HepG2 (cell line): ENCODE data around the gene RNU5B-1. TPM values are rescaled to one million over a fixed set of nuclear protein-coding genes. Genes with fewer than 3 reads are reported as not detected.

Experiments used
- AGO2 ChIP-seq: fragments of 200-400 bp; formaldehyde crosslinking; optimal IDR thresholded peaks from 2 replicates; pipeline ENCODE3; 2017; ENCODE audit warnings: mild to moderate bottlenecking, low read depth, low read length, moderate library complexity
- BCL6 ChIP-seq: IDR thresholded peaks from 2 replicates; pipeline ENCODE4 v1.6.1; 2016; ENCODE audit warnings: missing genetic modification reagents, missing compliant biosample characterization
- EP300 ChIP-seq, 3 experiments: sonication (generic) in 1 of 3; formaldehyde crosslinking in 1 of 3; IDR thresholded peaks; 2 replicates each; pipeline versions ENCODE4 v1.5.1 to v1.6.1; 2011 to 2020; ENCODE audit warnings: low read depth in 2 of 3, low read length in 2 of 3, borderline replicate concordance in 1 of 3, improper control_type of control experiment in 1 of 3, mild to moderate bottlenecking in 1 of 3, missing genetic modification reagents in 1 of 3, moderate library complexity in 1 of 3
- NPAS2 ChIP-seq: sonication (generic); formaldehyde crosslinking; IDR thresholded peaks from 2 replicates; pipeline ENCODE4 v1.8.0; 2022; ENCODE audit warnings: mild to moderate bottlenecking, missing genetic modification reagents, borderline replicate concordance
- PRPF4 ChIP-seq: fragments of 200-400 bp; formaldehyde crosslinking; IDR thresholded peaks from 2 replicates; pipeline ENCODE4 v1.6.1; 2016; ENCODE audit warnings: low read length, low read depth; ENCODE audit not compliant: poor library complexity, severe bottlenecking
- SCMH1 ChIP-seq: sonication (generic); formaldehyde crosslinking; IDR thresholded peaks from 2 replicates; pipeline ENCODE4 v1.9.0; 2021; ENCODE audit warnings: missing genetic modification reagents, mild to moderate bottlenecking, borderline replicate concordance
- ZNF292 ChIP-seq: sonication (generic); formaldehyde crosslinking; IDR thresholded peaks from 2 replicates; pipeline ENCODE4 v1.8.1; 2022; ENCODE audit warnings: mild to moderate bottlenecking, low read depth, missing genetic modification reagents, borderline replicate concordance
- ZNF816 ChIP-seq: sonication (generic); formaldehyde crosslinking; IDR thresholded peaks from 2 replicates; pipeline ENCODE4 v1.8.0; 2022; ENCODE audit warnings: missing genetic modification reagents, mild to moderate bottlenecking, borderline replicate concordance
- polyA plus RNA-seq, 8 experiments: library from polyadenylated mRNA; depleted of rRNA in 3 of 8; stranded (reverse) in 7 of 8; unstranded in 1 of 8; fragments of >200 nt; fragmentation: Illumina TruSeq in 4 of 8; extraction: Trizol in 4 of 8; gene quantifications; 2 replicates each; pipeline versions ENCODE4 v1.2.1 to v1.2.3, GENCODE V29; 2011 to 2016; ENCODE audit warnings: low read depth in 4 of 8, missing spikeins in 1 of 8, mixed read lengths in 1 of 8; ENCODE audit not compliant: insufficient read depth in 1 of 8
- total RNA-seq, 5 experiments: library from RNA; depleted of rRNA; stranded (reverse); fragments of >200 nt; fragmentation: Illumina TruSeq; extraction: Trizol; gene quantifications; 2 replicates each; pipeline ENCODE4 v1.2.3, GENCODE V29; 2016; ENCODE audit warnings: low read depth in 1 of 5
- TF ChIP-seq, protein P1 (sequence below): sonication (generic); formaldehyde crosslinking; IDR thresholded peaks from 2 replicates; pipeline ENCODE4 v1.9.0; 2021; ENCODE audit warnings: missing genetic modification reagents, mild to moderate bottlenecking, borderline replicate concordance
- TF ChIP-seq, protein P2 (sequence below): sonication (generic); formaldehyde crosslinking; IDR thresholded peaks from 2 replicates; pipeline ENCODE4 v1.4.0; 2020; ENCODE audit warnings: mild to moderate bottlenecking, low read depth, missing genetic modification reagents
- TF ChIP-seq, protein P3 (sequence below): sonication (generic); formaldehyde crosslinking; IDR thresholded peaks from 2 replicates; pipeline ENCODE4 v1.5.0; 2020; ENCODE audit warnings: mild to moderate bottlenecking, missing genetic modification reagents
- TF ChIP-seq, protein P4 (sequence below): sonication (generic); formaldehyde crosslinking; IDR thresholded peaks from 2 replicates; pipeline ENCODE4 v1.4.0; 2020; ENCODE audit warnings: mild to moderate bottlenecking, missing genetic modification reagents

RNU5B-1 gene
- total and polyA plus RNA-seq, 2 of the 13 experiments (the other 11 are each of a cell fraction or from before 2014, with no cell fraction given): 1,646 TPM; not detected in 1

DNA sequence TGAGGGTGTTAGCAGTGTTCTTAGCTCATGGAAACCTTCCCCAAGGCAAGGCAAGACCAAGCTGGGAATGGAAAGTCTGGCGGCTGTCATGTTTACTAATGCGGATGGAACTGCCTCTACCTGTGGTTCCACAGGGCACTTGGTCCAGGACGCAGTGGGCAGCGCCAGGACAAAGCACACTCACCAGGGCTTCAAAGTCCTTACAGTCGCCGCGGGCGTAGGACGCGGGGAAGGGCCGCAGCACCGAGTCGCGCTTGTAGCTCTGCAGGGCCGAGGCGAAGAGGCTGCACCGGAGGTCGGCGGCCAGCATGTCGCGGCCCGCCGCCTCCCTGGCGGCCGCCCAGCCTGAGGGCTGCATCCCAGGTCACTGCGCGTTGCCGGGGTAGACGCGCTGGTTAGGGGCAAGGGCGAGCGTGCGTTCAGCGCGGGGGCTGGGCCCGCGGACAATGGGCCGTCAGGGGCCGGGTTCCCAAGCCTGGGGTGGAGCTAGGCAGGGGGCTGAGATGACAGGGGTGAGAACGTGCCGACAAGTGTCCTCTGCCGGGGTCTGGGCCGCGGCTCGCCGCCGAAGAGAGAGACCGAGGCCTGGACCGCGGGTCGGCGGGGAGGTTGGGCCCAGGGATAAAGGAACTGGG is 18.3 kb upstream of the RNU5B-1 start (continued):
- TF ChIP-seq, protein P1, sequence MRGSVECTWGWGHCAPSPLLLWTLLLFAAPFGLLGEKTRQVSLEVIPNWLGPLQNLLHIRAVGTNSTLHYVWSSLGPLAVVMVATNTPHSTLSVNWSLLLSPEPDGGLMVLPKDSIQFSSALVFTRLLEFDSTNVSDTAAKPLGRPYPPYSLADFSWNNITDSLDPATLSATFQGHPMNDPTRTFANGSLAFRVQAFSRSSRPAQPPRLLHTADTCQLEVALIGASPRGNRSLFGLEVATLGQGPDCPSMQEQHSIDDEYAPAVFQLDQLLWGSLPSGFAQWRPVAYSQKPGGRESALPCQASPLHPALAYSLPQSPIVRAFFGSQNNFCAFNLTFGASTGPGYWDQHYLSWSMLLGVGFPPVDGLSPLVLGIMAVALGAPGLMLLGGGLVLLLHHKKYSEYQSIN (CRISPR knock-in tag): no peak
- TF ChIP-seq AGO2 (peak; percentile 80), NPAS2 (CRISPR knock-in tag) (no peak), ZNF292 (CRISPR knock-in tag) (no peak), ZNF816 (CRISPR knock-in tag) (0 out of 2 replicates have a peak, but pooled peaks have one; percentile 33), EP300 (IDR thresholded peaks at IDR 0.05; ENCODE audit: low read depth in 2 of 2, low read length in 2 of 2) (no peak), EP300 (CRISPR knock-in tag; IDR thresholded peaks at IDR 0.05; ENCODE audit: borderline replicate concordance) (no peak), PRPF4 (no peak), SCMH1 (CRISPR knock-in tag) (no peak), BCL6 (CRISPR knock-in tag) (no peak)
- TF ChIP-seq, protein P2, sequence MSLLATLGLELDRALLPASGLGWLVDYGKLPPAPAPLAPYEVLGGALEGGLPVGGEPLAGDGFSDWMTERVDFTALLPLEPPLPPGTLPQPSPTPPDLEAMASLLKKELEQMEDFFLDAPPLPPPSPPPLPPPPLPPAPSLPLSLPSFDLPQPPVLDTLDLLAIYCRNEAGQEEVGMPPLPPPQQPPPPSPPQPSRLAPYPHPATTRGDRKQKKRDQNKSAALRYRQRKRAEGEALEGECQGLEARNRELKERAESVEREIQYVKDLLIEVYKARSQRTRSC: no peak
- TF ChIP-seq, protein P3, sequence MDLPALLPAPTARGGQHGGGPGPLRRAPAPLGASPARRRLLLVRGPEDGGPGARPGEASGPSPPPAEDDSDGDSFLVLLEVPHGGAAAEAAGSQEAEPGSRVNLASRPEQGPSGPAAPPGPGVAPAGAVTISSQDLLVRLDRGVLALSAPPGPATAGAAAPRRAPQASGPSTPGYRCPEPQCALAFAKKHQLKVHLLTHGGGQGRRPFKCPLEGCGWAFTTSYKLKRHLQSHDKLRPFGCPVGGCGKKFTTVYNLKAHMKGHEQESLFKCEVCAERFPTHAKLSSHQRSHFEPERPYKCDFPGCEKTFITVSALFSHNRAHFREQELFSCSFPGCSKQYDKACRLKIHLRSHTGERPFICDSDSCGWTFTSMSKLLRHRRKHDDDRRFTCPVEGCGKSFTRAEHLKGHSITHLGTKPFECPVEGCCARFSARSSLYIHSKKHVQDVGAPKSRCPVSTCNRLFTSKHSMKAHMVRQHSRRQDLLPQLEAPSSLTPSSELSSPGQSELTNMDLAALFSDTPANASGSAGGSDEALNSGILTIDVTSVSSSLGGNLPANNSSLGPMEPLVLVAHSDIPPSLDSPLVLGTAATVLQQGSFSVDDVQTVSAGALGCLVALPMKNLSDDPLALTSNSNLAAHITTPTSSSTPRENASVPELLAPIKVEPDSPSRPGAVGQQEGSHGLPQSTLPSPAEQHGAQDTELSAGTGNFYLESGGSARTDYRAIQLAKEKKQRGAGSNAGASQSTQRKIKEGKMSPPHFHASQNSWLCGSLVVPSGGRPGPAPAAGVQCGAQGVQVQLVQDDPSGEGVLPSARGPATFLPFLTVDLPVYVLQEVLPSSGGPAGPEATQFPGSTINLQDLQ (CRISPR knock-in tag): no peak
- TF ChIP-seq, protein P4, sequence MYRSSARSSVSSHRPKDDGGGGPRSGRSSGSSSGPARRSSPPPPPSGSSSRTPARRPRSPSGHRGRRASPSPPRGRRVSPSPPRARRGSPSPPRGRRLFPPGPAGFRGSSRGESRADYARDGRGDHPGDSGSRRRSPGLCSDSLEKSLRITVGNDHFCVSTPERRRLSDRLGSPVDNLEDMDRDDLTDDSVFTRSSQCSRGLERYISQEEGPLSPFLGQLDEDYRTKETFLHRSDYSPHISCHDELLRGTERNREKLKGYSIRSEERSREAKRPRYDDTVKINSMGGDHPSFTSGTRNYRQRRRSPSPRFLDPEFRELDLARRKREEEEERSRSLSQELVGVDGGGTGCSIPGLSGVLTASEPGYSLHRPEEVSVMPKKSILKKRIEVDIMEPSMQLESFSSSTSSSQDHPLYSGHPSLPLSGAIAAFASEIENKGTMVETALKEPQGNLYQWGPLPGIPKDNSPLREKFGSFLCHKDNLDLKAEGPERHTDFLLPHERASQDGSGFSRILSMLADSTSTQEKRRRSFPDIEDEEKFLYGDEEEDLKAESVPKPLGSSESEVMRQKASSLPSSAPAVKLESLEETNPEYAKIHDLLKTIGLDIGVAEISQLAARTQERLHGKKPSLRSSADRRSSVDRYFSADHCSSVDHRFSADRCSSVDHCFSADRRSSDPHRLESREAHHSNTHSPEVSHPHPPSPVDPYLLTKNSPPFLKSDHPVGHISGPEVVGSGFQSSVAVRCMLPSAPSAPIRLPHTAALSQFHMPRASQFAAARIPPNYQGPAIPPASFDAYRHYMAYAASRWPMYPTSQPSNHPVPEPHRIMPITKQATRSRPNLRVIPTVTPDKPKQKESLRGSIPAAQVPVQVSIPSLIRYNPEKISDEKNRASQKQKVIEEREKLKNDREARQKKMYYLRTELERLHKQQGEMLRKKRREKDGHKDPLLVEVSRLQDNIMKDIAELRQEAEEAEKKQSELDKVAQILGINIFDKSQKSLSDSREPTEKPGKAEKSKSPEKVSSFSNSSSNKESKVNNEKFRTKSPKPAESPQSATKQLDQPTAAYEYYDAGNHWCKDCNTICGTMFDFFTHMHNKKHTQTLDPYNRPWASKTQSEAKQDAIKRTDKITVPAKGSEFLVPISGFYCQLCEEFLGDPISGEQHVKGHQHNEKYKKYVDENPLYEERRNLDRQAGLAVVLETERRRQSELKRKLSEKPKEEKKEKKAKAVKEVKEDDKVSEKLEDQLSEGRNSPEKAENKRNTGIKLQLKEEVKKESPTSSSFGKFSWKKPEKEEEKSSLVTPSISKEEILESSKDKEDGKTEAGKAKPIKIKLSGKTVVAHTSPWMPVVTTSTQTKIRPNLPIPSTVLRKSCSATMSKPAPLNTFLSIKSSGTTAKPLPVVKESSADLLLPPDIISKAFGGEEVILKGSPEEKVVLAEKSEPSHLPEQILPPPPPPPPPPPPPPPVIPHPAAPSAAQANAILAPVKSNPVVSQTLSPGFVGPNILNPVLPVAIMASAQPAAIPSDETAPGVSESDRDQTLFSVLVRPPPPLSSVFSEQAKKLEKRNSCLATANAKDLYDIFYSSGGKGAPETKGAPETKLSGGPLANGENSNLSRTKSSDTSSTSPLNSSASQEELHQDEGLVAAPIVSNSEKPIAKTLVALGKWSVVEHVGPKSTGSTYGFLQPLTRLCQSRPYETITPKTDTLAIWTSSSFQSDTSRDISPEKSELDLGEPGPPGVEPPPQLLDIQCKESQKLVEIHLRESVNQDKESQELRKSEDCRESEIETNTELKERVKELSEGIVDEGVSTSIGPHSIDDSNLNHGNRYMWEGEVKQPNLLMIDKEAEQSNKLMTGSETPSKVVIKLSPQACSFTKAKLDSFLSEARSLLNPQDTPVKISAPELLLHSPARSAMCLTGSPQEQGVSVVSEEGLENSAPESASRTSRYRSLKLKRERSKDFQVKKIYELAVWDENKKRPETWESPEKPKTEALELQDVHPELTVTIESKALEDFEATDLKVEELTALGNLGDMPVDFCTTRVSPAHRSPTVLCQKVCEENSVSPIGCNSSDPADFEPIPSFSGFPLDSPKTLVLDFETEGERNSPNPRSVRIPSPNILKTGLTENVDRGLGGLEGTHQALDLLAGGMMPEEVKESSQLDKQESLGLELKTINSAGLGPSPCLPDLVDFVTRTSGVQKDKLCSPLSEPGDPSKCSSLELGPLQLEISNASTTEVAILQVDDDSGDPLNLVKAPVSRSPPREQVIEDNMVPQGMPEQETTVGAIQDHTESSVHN (CRISPR knock-in tag): 0 out of 2 replicates have a peak, but pooled peaks have one; percentile 56
